Measurements from ENCODE around the gene SMIM5. TPM values are rescaled to one million over a fixed set of nuclear protein-coding genes. Genes with fewer than 3 reads are reported as not detected.

Gene SMIM5
- polyA plus RNA-seq, 3 donors, result 5.6 to 13.3 (median 5.7) TPM

- DNase-seq (ENCODE audit: extremely low read depth in 1 of 11, low read depth in 9 of 11, low spot score in 4 of 11), result no peak
Measured at GRCh38 chr17:75646638-75646992, 13.4 kb downstream of the SMIM5 start.

- DNase-seq (ENCODE audit: extremely low read depth in 1 of 11, low read depth in 9 of 11, low spot score in 4 of 11), result no peak
Measured at GRCh38 chr17:75647061-75647460, 13.8 kb downstream of the SMIM5 start.

GRCh38 chr17:75647921-75648320 is 14.7 kb downstream of the SMIM5 start:
- no peak for DNase-seq (ENCODE audit: extremely low read depth in 1 of 11, low read depth in 9 of 11, low spot score in 4 of 11)

GRCh38 chr17:75649687-75650086 is 16.5 kb downstream of the SMIM5 start:
- DNase-seq (ENCODE audit: extremely low read depth in 1 of 11, low read depth in 9 of 11, low spot score in 4 of 11), result no peak

- DNase-seq (ENCODE audit: extremely low read depth in 1 of 11, low read depth in 9 of 11, low spot score in 4 of 11), result no peak
Measured at GRCh38 chr17:75650874-75651273, 17.6 kb downstream of the SMIM5 start.

- no peak for DNase-seq (ENCODE audit: extremely low read depth in 1 of 11, low read depth in 9 of 11, low spot score in 4 of 11)
Measured at GRCh38 chr17:75652341-75652740, 19.1 kb downstream of the SMIM5 start.

- DNase-seq (ENCODE audit: extremely low read depth in 1 of 11, low read depth in 9 of 11, low spot score in 4 of 11), result no peak
Measured at GRCh38 chr17:75652934-75653549, 19.8 kb downstream of the SMIM5 start.

- DNase-seq (ENCODE audit: extremely low read depth in 1 of 11, low read depth in 9 of 11, low spot score in 4 of 11), result no peak
Measured at GRCh38 chr17:75654176-75654575, 20.9 kb downstream of the SMIM5 start.

GRCh38 chr17:75658237-75658636 is 25.0 kb downstream of the SMIM5 start:
- DNase-seq (ENCODE audit: extremely low read depth in 1 of 11, low read depth in 9 of 11, low spot score in 4 of 11), result no peak

GRCh38 chr17:75661531-75661930 is 28.3 kb downstream of the SMIM5 start:
- no peak for DNase-seq (ENCODE audit: extremely low read depth in 1 of 11, low read depth in 9 of 11, low spot score in 4 of 11)

- no peak for DNase-seq (ENCODE audit: extremely low read depth in 1 of 11, low read depth in 9 of 11, low spot score in 4 of 11)
Measured at GRCh38 chr17:75662511-75662910, 29.3 kb downstream of the SMIM5 start.

- no peak for DNase-seq (ENCODE audit: extremely low read depth in 1 of 11, low read depth in 9 of 11, low spot score in 4 of 11)
Measured at GRCh38 chr17:75664099-75664549, 30.9 kb downstream of the SMIM5 start.

- no peak for DNase-seq (ENCODE audit: extremely low read depth in 1 of 11, low read depth in 9 of 11, low spot score in 4 of 11)
Measured at GRCh38 chr17:75665981-75666380, 32.7 kb downstream of the SMIM5 start.

GRCh38 chr17:75666959-75667790 is 33.9 kb downstream of the SMIM5 start, which contains the start of the genes RECQL5 and SAP30BP:
Gene RECQL5 (minus strand): TSS chr17:75667154. CDS start chr17:75666557, 597 bp downstream.
Gene SAP30BP (plus strand): TSS chr17:75667338. CDS start chr17:75667373, 35 bp downstream.
- DNase-seq (ENCODE audit: extremely low read depth in 1 of 11, low read depth in 9 of 11, low spot score in 4 of 11), result peak; percentile 97 to 99 (median 98)

- no peak for DNase-seq (ENCODE audit: extremely low read depth in 1 of 11, low read depth in 9 of 11, low spot score in 4 of 11)
Measured at GRCh38 chr17:75667825-75668224, 34.6 kb downstream of the SMIM5 start.

- no peak for DNase-seq (ENCODE audit: extremely low read depth in 1 of 11, low read depth in 9 of 11, low spot score in 4 of 11)
Measured at GRCh38 chr17:75668489-75668888, 35.3 kb downstream of the SMIM5 start.

- DNase-seq (ENCODE audit: extremely low read depth in 1 of 11, low read depth in 9 of 11, low spot score in 4 of 11), result no peak
Measured at GRCh38 chr17:75670868-75671267, 37.6 kb downstream of the SMIM5 start.

GRCh38 chr17:75672011-75672410 is 38.8 kb downstream of the SMIM5 start:
- no peak for DNase-seq (ENCODE audit: extremely low read depth in 1 of 11, low read depth in 9 of 11, low spot score in 4 of 11)

GRCh38 chr17:75673487-75673886 is 40.3 kb downstream of the SMIM5 start:
- no peak for DNase-seq (ENCODE audit: extremely low read depth in 1 of 11, low read depth in 9 of 11, low spot score in 4 of 11)

- DNase-seq (ENCODE audit: extremely low read depth in 1 of 11, low read depth in 9 of 11, low spot score in 4 of 11), result no peak
Measured at GRCh38 chr17:75676461-75676860, 43.2 kb downstream of the SMIM5 start.

All from renal cortex interstitium (tissue), 11 donors.